Activated naive CD4-positive, alpha-beta T cell treated with anti-CD3 and anti-CD28 coated beads for 36 hours (primary cell): ENCODE results near the gene CYFIP2. TPM values are rescaled to one million over a fixed set of nuclear protein-coding genes. Genes with fewer than 3 reads are reported as not detected.
A peak's percentile ranks its signal among the peaks of the same experiment; 100 is the strongest.

ENCODE experiments used
- CTCF ChIA-PET: fragments of 350-600 bp; sonication (Branson Sonifier 250); formaldehyde crosslinking; loops from one replicate; lab custom pipeline; 2021; ENCODE audit warnings: antibody characterized with exemption; lab: Charles Lee
- DNase-seq: peaks from one replicate; pipeline ENCODE4 v3.0.0-alpha.2; 2020
- H3K27ac Mint-ChIP-seq: one replicate; pipeline ENCODE4 v1.8.0; 2021; ENCODE audit warnings: mild to moderate bottlenecking, mixed read lengths
- H3K27me3 Mint-ChIP-seq: one replicate; pipeline ENCODE4 v1.8.0; 2021; ENCODE audit warnings: low read depth, mixed read lengths
- H3K36me3 Mint-ChIP-seq: one replicate; pipeline ENCODE4 v1.8.0; 2021; ENCODE audit warnings: low read depth, mixed read lengths
- H3K4me1 Mint-ChIP-seq: one replicate; pipeline ENCODE4 v1.8.0; 2021; ENCODE audit warnings: low read depth, mixed read lengths
- H3K4me3 Mint-ChIP-seq: one replicate; pipeline ENCODE4 v1.8.0; 2021; ENCODE audit warnings: mild to moderate bottlenecking, moderate library complexity, mixed read lengths
- H3K9me3 Mint-ChIP-seq: one replicate; pipeline ENCODE4 v1.8.0; 2021; ENCODE audit warnings: mixed read lengths
- intact Hi-C: fragments of 100-400 bp; cut with micrococcal nuclease; formaldehyde crosslinking; loops from one replicate; pipeline ENCODE4 v1.15.1; 2023
- total RNA-seq, 2 experiments: library from RNA; stranded (reverse); gene quantifications; one replicate each; pipeline ENCODE4 v1.2.3, GENCODE V29; 2021

The CYFIP2 gene
- total RNA-seq, 2 experiments from 2014 or later: 490 to 492 TPM

- Mint-ChIP-seq H3K4me3 (no peak overlapping the region), H3K9me3 (no peaks in the 10 kb centered on the region), H3K27ac (peak overlapping the region; percentile 24), H3K36me3 (peaks cover 61% of the 10 kb centered on the region), H3K27me3 (no peaks in the 10 kb centered on the region), H3K4me1 (peaks cover 25% of the 10 kb centered on the region)
- DNase-seq: no peak
- intact Hi-C loops: no loop called here
- CTCF ChIA-PET: no interaction called here
Observed at GRCh38 chr5:157366741-157367674, 101.1 kb downstream of the CYFIP2 start.

GRCh38 chr5:157369507-157369906 lies 103.6 kb downstream of the CYFIP2 start:
- peaks cover 26% of the 10 kb centered on the region for H3K4me1 Mint-ChIP-seq
- no peak for DNase-seq
- H3K36me3 Mint-ChIP-seq: peaks cover 55% of the 10 kb centered on the region
- intact Hi-C loops: no loop called here
- H3K9me3 Mint-ChIP-seq: no peaks in the 10 kb centered on the region
- H3K27me3 Mint-ChIP-seq: no peaks in the 10 kb centered on the region
- H3K27ac Mint-ChIP-seq: no peak overlapping the region
- H3K4me3 Mint-ChIP-seq: no peak overlapping the region
- CTCF ChIA-PET: interaction anchor here (0.7 to 1.4 kb wide), 7 partner anchors 10 to 694 kb away, joined by 3 to 7 read pairs (median 4); no protein-coding TSS in a partner anchor

GRCh38 chr5:157370967-157371366 lies 105.0 kb downstream of the CYFIP2 start:
- Mint-ChIP-seq H3K4me1 (peaks cover 30% of the 10 kb centered on the region), H3K27ac (no peak overlapping the region), H3K4me3 (no peak overlapping the region), H3K36me3 (peaks cover 51% of the 10 kb centered on the region), H3K9me3 (no peaks in the 10 kb centered on the region), H3K27me3 (no peaks in the 10 kb centered on the region)
- intact Hi-C loops: no loop called here
- CTCF ChIA-PET: interaction anchor here (0.8 to 1.5 kb wide), 2 partner anchors 18 to 43 kb away, joined by 3 to 5 read pairs; no protein-coding TSS in a partner anchor
- no peak for DNase-seq

GRCh38 chr5:157371655-157372471 lies 105.9 kb downstream of the CYFIP2 start:
- CTCF ChIA-PET: interaction anchor here (0.7 to 1.5 kb wide), 2 partner anchors 43 to 91 kb away, joined by 3 to 5 read pairs; no protein-coding TSS in a partner anchor
- Mint-ChIP-seq H3K36me3 (peaks cover 52% of the 10 kb centered on the region), H3K9me3 (no peaks in the 10 kb centered on the region), H3K4me1 (peaks cover 35% of the 10 kb centered on the region), H3K27ac (no peak overlapping the region), H3K4me3 (no peak overlapping the region), H3K27me3 (no peaks in the 10 kb centered on the region)
- no peak for DNase-seq
- intact Hi-C loops: no loop called here

GRCh38 chr5:157372472-157372822 lies 106.5 kb downstream of the CYFIP2 start:
- DNase-seq: no peak
- peaks cover 41% of the 10 kb centered on the region for H3K4me1 Mint-ChIP-seq
- intact Hi-C loops: no loop called here
- peaks cover 54% of the 10 kb centered on the region for H3K36me3 Mint-ChIP-seq
- H3K27me3 Mint-ChIP-seq: no peaks in the 10 kb centered on the region
- no peaks in the 10 kb centered on the region for H3K9me3 Mint-ChIP-seq
- CTCF ChIA-PET: interaction anchor here (0.7 kb wide), 1 partner anchor 91 kb away, joined by 3 read pairs; no protein-coding TSS in a partner anchor
- H3K4me3 Mint-ChIP-seq: no peak overlapping the region
- H3K27ac Mint-ChIP-seq: peak overlapping the region; percentile 22

GRCh38 chr5:157378509-157378908 lies 112.6 kb downstream of the CYFIP2 start:
- H3K36me3 Mint-ChIP-seq: peaks cover 44% of the 10 kb centered on the region
- intact Hi-C loops: no loop called here
- H3K4me3 Mint-ChIP-seq: no peak overlapping the region
- H3K27me3 Mint-ChIP-seq: no peaks in the 10 kb centered on the region
- DNase-seq: no peak
- H3K27ac Mint-ChIP-seq: no peak overlapping the region
- H3K4me1 Mint-ChIP-seq: peaks cover 18% of the 10 kb centered on the region
- no peaks in the 10 kb centered on the region for H3K9me3 Mint-ChIP-seq
- CTCF ChIA-PET: no interaction called here

- no peak for DNase-seq
- Mint-ChIP-seq H3K27ac (peak overlapping the region; percentile 31), H3K27me3 (no peaks in the 10 kb centered on the region), H3K4me1 (peaks cover 16% of the 10 kb centered on the region), H3K9me3 (no peaks in the 10 kb centered on the region), H3K36me3 (peaks cover 49% of the 10 kb centered on the region), H3K4me3 (no peak overlapping the region)
- CTCF ChIA-PET: interaction anchor here (0.6 to 1.7 kb wide), 3 partner anchors 26 to 232 kb away, joined by 3 to 5 read pairs (median 4); no protein-coding TSS in a partner anchor
- intact Hi-C loops: no loop called here
Observed at GRCh38 chr5:157379983-157380382, 114.1 kb downstream of the CYFIP2 start.

- H3K9me3 Mint-ChIP-seq: no peaks in the 10 kb centered on the region
- no peak overlapping the region for H3K4me3 Mint-ChIP-seq
- DNase-seq: no peak
- no peaks in the 10 kb centered on the region for H3K27me3 Mint-ChIP-seq
- peak overlapping the region; percentile 7 for H3K27ac Mint-ChIP-seq
- H3K36me3 Mint-ChIP-seq: peaks cover 43% of the 10 kb centered on the region
- intact Hi-C loops: no loop called here
- peaks cover 8% of the 10 kb centered on the region for H3K4me1 Mint-ChIP-seq
- CTCF ChIA-PET: interaction anchor here (1.7 kb wide), 1 partner anchor 39 kb away, joined by 4 read pairs; no protein-coding TSS in a partner anchor
Observed at GRCh38 chr5:157381746-157382145, 115.8 kb downstream of the CYFIP2 start.

- peak overlapping the region; percentile 6 for H3K27ac Mint-ChIP-seq
- no peaks in the 10 kb centered on the region for H3K9me3 Mint-ChIP-seq
- H3K36me3 Mint-ChIP-seq: peaks cover 42% of the 10 kb centered on the region
- DNase-seq: no peak
- H3K27me3 Mint-ChIP-seq: no peaks in the 10 kb centered on the region
- H3K4me1 Mint-ChIP-seq: no peaks in the 10 kb centered on the region
- intact Hi-C loops: no loop called here
- H3K4me3 Mint-ChIP-seq: no peak overlapping the region
- CTCF ChIA-PET: no interaction called here
Observed at GRCh38 chr5:157382996-157383800, 117.3 kb downstream of the CYFIP2 start.

- Mint-ChIP-seq H3K27me3 (no peaks in the 10 kb centered on the region), H3K27ac (no peak overlapping the region), H3K4me3 (no peak overlapping the region), H3K36me3 (peaks cover 49% of the 10 kb centered on the region), H3K4me1 (peaks cover 8% of the 10 kb centered on the region), H3K9me3 (no peaks in the 10 kb centered on the region)
- CTCF ChIA-PET: interaction anchor here (0.7 to 1.8 kb wide), 3 partner anchors 42 to 331 kb away, joined by 3 to 5 read pairs (median 4); no protein-coding TSS in a partner anchor
- intact Hi-C loops: no loop called here
- DNase-seq: no peak
Observed at GRCh38 chr5:157384971-157385709, 119.2 kb downstream of the CYFIP2 start.

- CTCF ChIA-PET: interaction anchor here (0.6 to 2.2 kb wide), 2 partner anchors 59 to 229 kb away, joined by 4 to 6 read pairs; no protein-coding TSS in a partner anchor
- Mint-ChIP-seq H3K27ac (peak overlapping the region; percentile 26), H3K36me3 (peaks cover 56% of the 10 kb centered on the region), H3K27me3 (no peaks in the 10 kb centered on the region), H3K9me3 (no peaks in the 10 kb centered on the region), H3K4me1 (peaks cover 18% of the 10 kb centered on the region), H3K4me3 (no peak overlapping the region)
- DNase-seq: no peak
- intact Hi-C loops: no loop called here
Observed at GRCh38 chr5:157387041-157387563, 121.2 kb downstream of the CYFIP2 start.
